Tibial artery (tissue), 4 donors: ENCODE results near the gene PALLD.
A peak's percentile ranks its signal among the peaks of the same experiment; 100 is the strongest.

Source experiments
- DNase-seq, 2 donors: peaks; one replicate each; pipeline ENCODE4 v3.0.0-alpha.2; 2019
- H3K27ac ChIP-seq, 2 donors: fragments of 200-600 bp; sonication (generic) in 1 of 2; 1 replicate in 1 of 2; 2 replicates in 1 of 2; pipeline ENCODE4 v1.5.1; 2018 to 2019; ENCODE audit warnings: mild to moderate bottlenecking in 1 of 2
- H3K27me3 ChIP-seq, 2 donors: fragments of 200-600 bp; sonication (generic) in 1 of 2; one replicate each; pipeline versions ENCODE4 v1.5.1 to v1.6.0; 2016 to 2019
- H3K36me3 ChIP-seq, 3 donors: fragments of 200-600 bp; sonication (generic) in 2 of 3; one replicate each; pipeline ENCODE4 v1.5.1; 2016 to 2019; ENCODE audit warnings: mild to moderate bottlenecking in 2 of 3
- H3K4me1 ChIP-seq, 4 donors: fragments of 200-600 bp; sonication (generic) in 2 of 4; 1 replicate in 3 of 4; 2 replicates in 1 of 4; pipeline ENCODE4 v1.5.1; 2016 to 2019
- H3K4me3 ChIP-seq, 2 donors: fragments of 200-600 bp; sonication (generic) in 1 of 2; 1 replicate in 1 of 2; 2 replicates in 1 of 2; pipeline ENCODE4 v1.5.1; 2018 to 2019; ENCODE audit warnings: mild to moderate bottlenecking in 2 of 2
- H3K9me3 ChIP-seq, 3 donors: fragments of 200-600 bp; sonication (generic) in 1 of 3; one replicate each; pipeline ENCODE4 v1.5.1; 2016 to 2019
- CTCF ChIP-seq, 2 experiments: fragments of 200-600 bp in 1 of 2; fragments of 450-650 bp in 1 of 2; IDR thresholded peaks; one replicate each; pipeline ENCODE4 v1.5.1; 2017 to 2019; ENCODE audit warnings: antibody characterized with exemption in 2 of 2, mild to moderate bottlenecking in 1 of 2, moderate library complexity in 1 of 2
- intact Hi-C: fragments of 100-400 bp; cut with DNase I; formaldehyde crosslinking; loops from one replicate; pipeline ENCODE4 v1.15.0; 2023; ENCODE audit warnings: low total_unique reads

The PALLD gene

GRCh38 chr4:168761066-168761465 is 264.2 kb downstream of the PALLD start:
- Histone ChIP-seq H3K4me1 (peaks cover 0 to 51% (median 18%) of the 10 kb centered on the region in 4 donors), H3K27ac (peak overlapping the region in 1 of 2 donors; percentile 67), H3K27me3 (no peaks in the 10 kb centered on the region), H3K4me3 (no peak overlapping the region), H3K36me3 (no peaks in the 10 kb centered on the region), H3K9me3 (no peaks in the 10 kb centered on the region)
- intact Hi-C loops = no loop called here
- TF ChIP-seq CTCF (IDR thresholded peaks at IDR 0.05) = no peak
- DNase-seq = no peak

DNA sequence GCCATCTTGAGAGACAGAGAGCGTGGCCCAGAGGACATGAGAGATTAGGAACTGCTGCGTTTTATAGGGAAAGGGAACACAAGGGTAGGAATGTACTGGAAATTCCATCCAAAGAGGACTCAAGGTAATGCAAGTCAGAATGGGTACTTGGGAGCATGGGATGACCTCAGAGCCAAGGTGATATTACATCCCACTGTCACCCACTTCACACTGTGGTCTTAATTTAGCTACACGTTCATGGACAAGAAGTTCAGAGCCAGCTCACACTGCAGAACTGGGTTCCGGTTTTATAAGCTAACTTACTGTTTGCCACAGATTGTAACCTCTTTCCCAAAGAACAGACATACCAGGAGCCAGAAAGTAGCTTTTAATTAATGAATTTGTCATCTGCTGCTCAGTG is 268.5 kb downstream of the PALLD start:
- H3K27me3 ChIP-seq = no peaks in the 10 kb centered on the region
- no peak overlapping the region for H3K4me3 ChIP-seq
- DNase-seq = no peak
- no peaks in the 10 kb centered on the region for H3K9me3 ChIP-seq
- H3K4me1 ChIP-seq = peaks cover 0 to 67% (median 42%) of the 10 kb centered on the region in 4 donors
- no peak for TF ChIP-seq CTCF (IDR thresholded peaks at IDR 0.05)
- peak overlapping the region; percentile 70 to 81 for H3K27ac ChIP-seq
- intact Hi-C loops = no loop called here
- H3K36me3 ChIP-seq = no peaks in the 10 kb centered on the region

DNA sequence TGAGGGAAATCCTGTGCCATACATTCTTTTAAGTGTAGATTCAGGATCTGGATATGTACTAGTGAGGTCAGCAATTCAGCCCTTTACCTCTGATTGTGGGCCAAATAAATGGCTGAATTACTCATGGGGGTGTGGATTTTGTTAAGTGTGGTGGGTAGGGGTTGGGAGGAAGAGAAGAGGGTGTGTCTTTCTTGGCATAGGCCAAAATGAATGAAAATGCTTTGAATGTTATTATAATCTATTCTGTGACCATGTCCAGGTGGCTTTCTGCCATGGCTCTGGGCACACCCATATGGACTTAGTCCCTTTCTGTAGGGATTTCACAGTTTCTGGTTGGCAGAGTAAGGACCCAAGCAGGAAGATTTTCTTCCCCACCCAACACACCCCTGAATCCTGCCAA is 268.9 kb downstream of the PALLD start:
- no peak for TF ChIP-seq CTCF (IDR thresholded peaks at IDR 0.05)
- Histone ChIP-seq H3K36me3 (no peaks in the 10 kb centered on the region), H3K4me3 (no peak overlapping the region), H3K27ac (peak overlapping the region; percentile 70 to 81), H3K9me3 (no peaks in the 10 kb centered on the region), H3K4me1 (peaks cover 0 to 67% (median 44%) of the 10 kb centered on the region in 4 donors), H3K27me3 (no peaks in the 10 kb centered on the region)
- intact Hi-C loops = no loop called here
- peak; percentile 56 to 73 for DNase-seq

- H3K4me3 ChIP-seq = no peak overlapping the region
- no peaks in the 10 kb centered on the region for H3K9me3 ChIP-seq
- no peaks in the 10 kb centered on the region for H3K36me3 ChIP-seq
- peak in 1 of 2 donors; percentile 33 for DNase-seq
- peaks cover 0 to 62% (median 46%) of the 10 kb centered on the region in 4 donors for H3K4me1 ChIP-seq
- TF ChIP-seq CTCF (IDR thresholded peaks at IDR 0.05) = no peak
- peak overlapping the region; percentile 70 to 81 for H3K27ac ChIP-seq
- intact Hi-C loops = no loop called here
- H3K27me3 ChIP-seq = no peaks in the 10 kb centered on the region
Measured at GRCh38 chr4:168766604-168767316, 269.9 kb downstream of the PALLD start.

GRCh38 chr4:168769416-168769815 is 272.6 kb downstream of the PALLD start:
- Histone ChIP-seq H3K27ac (peak overlapping the region; percentile 70 to 81), H3K36me3 (no peaks in the 10 kb centered on the region), H3K9me3 (no peaks in the 10 kb centered on the region), H3K27me3 (no peaks in the 10 kb centered on the region), H3K4me3 (no peak overlapping the region), H3K4me1 (peaks cover 0 to 62% (median 46%) of the 10 kb centered on the region in 4 donors)
- TF ChIP-seq CTCF (IDR thresholded peaks at IDR 0.05) = no peak
- peak in 1 of 2 donors; percentile 66 for DNase-seq
- intact Hi-C loops = no loop called here
